Measurements from ENCODE around the gene ATF6B. TPM values are rescaled to one million over a fixed set of nuclear protein-coding genes. Genes with fewer than 3 reads are reported as not detected.

Gene ATF6B
- total and polyA plus RNA-seq, 2 of the 8 experiments (the other 6 are each of a cell fraction or from before 2014, with no cell fraction given) = 38.1 to 42.2 TPM

- Histone ChIP-seq H2AK5ac (ENCODE audit: low read depth, low read length) (no peak overlapping the region), H3K9me3 (ENCODE audit: insufficient read depth in 2 of 2, low read depth in 1 of 2, low read length in 1 of 2) (no peaks in the 10 kb centered on the region), H4K8ac (ENCODE audit: extremely low read depth, insufficient read depth, low read length) (no peak overlapping the region), H3K4me2 (ENCODE audit: insufficient read depth in 1 of 2, low read depth in 2 of 2, low read length in 2 of 2) (no peak overlapping the region), H2BK20ac (ENCODE audit: low read length) (no peak overlapping the region), H2BK12ac (ENCODE audit: low read depth, low read length) (no peak overlapping the region), H3K56ac (replicated peaks; ENCODE audit: insufficient read length, low read depth, low read length) (no peak overlapping the region), H3K4me3 (ENCODE audit: extremely low read depth in 1 of 4, insufficient read depth in 2 of 4, low read depth in 3 of 4, low read length in 4 of 4) (no peak overlapping the region), H3K23ac (ENCODE audit: insufficient read length) (no peak overlapping the region), H2BK120ac (replicated peaks; ENCODE audit: low read depth, low read length) (no peak overlapping the region), H2BK15ac (ENCODE audit: low read length) (no peak overlapping the region), H2BK5ac (ENCODE audit: low read depth, low read length) (no peak overlapping the region), H4K91ac (replicated peaks; ENCODE audit: insufficient read length, low read length) (no peak overlapping the region), H3K4ac (replicated peaks; ENCODE audit: insufficient read length, low read depth, low read length) (no peak overlapping the region), H3K4me1 (replicated peaks in 1 of 4; ENCODE audit: control insufficient read depth in 3 of 4, insufficient read depth in 4 of 4, low read length in 3 of 4) (peaks cover 0 to 2% (median 0%) of the 10 kb centered on the region in 4 experiments; a peak in 1 of 7 replicates), H3K14ac (ENCODE audit: insufficient read length) (no peak overlapping the region), H3K18ac (ENCODE audit: extremely low read depth, low read length) (no peak overlapping the region), H3K79me1 (ENCODE audit: low read depth, low read length) (no peaks in the 10 kb centered on the region; the same call in 1 of the 2 replicates), H3K27ac (ENCODE audit: low read depth, low read length) (no peak overlapping the region), H4K5ac (ENCODE audit: insufficient read length, low read depth, low read length) (no peak overlapping the region), H3K23me2 (ENCODE audit: low read depth, low read length) (no peaks in the 10 kb centered on the region), H3K27me3 (replicated peaks in 1 of 4; ENCODE audit: control insufficient read depth in 3 of 4, extremely low read depth in 1 of 4, insufficient read depth in 3 of 4, low read length in 3 of 4) (no peaks in the 10 kb centered on the region), H3K9ac (replicated peaks in 1 of 4; ENCODE audit: extremely low read depth in 1 of 4, low read depth in 3 of 4, low read length in 3 of 4) (no peak overlapping the region), H3K79me2 (ENCODE audit: control insufficient read depth in 1 of 2, insufficient read depth in 2 of 2, low read length in 2 of 2) (no peaks in the 10 kb centered on the region), H3K36me3 (ENCODE audit: control insufficient read depth in 2 of 4, insufficient read depth in 4 of 4, low read length in 3 of 4) (peaks cover 7 to 37% (median 17%) of the 10 kb centered on the region in 4 experiments; a peak in 7 of 8 replicates), H2AFZ (ENCODE audit: low read length) (no peak overlapping the region), H4K20me1 (replicated peaks in 1 of 2; ENCODE audit: control insufficient read depth in 1 of 2, insufficient read depth in 2 of 2, low read length in 2 of 2) (peaks cover 5 to 7% of the 10 kb centered on the region in 2 experiments)
- DNase-seq (ENCODE audit: low read depth in 1 of 2, low spot score in 2 of 2) (no peak), FAIRE-seq (no peak)
- CTCF ChIA-PET (ENCODE audit: partially characterized antibody) = interaction anchor here (1.1 to 6.1 kb wide), 6 partner anchors 9 to 46 kb away, joined by 3 to 76 read pairs (median 26); partner anchors contain the start of genes ATF6B, EGFL8, FKBPL and TNXB
- TF ChIP-seq SRF (IDR thresholded peaks at IDR 0.05; ENCODE audit: low read depth, low read length) (no peak), EP300 (IDR thresholded peaks at IDR 0.05; ENCODE audit: borderline replicate concordance in 1 of 2, low read depth in 2 of 2, low read length in 2 of 2) (no peak), GABPA (IDR thresholded peaks at IDR 0.05; ENCODE audit: borderline replicate concordance, insufficient read depth, low read length) (no peak), TAF7 (optimal IDR thresholded peaks at IDR 0.05; ENCODE audit: borderline replicate concordance, low read depth, low read length) (no peak), RFX5 (IDR thresholded peaks at IDR 0.05; ENCODE audit: borderline replicate concordance, low read depth, low read length) (no peak), BACH1 (IDR thresholded peaks at IDR 0.05; ENCODE audit: low read length) (no peak), TAF1 (IDR thresholded peaks at IDR 0.05; ENCODE audit: low read depth, low read length) (no peak), E2F6 (IDR thresholded peaks at IDR 0.05) (no peak), ZNF274 (IDR thresholded peaks at IDR 0.05; ENCODE audit: borderline replicate concordance, extremely low read depth, low read length) (no peak), CEBPB (IDR thresholded peaks at IDR 0.05; ENCODE audit: low read depth, low read length) (no peak), CTBP2 (IDR thresholded peaks at IDR 0.05; ENCODE audit: borderline replicate concordance, insufficient read depth, insufficient read length, low read length) (no peak), PHF8 (conservative IDR thresholded peaks at IDR 0.05; ENCODE audit: low read depth, low read length) (no peak), SP2 (IDR thresholded peaks at IDR 0.05; ENCODE audit: low read length) (no peak)
- WGBS, 2 experiments (ENCODE audit: extremely low coverage in 1 of 2, insufficient coverage in 1 of 2, insufficient read length in 1 of 2, insufficient replicate concordance in 2 of 2, low coverage in 1 of 2, low lambda C conversion rate in 2 of 2, missing lambda C conversion rate in 1 of 2) = 94% methylated on average over 8 of the region's 12 CpGs; no CpG with 5 or more reads in 1 of the 2 experiments
- POLR2A ChIA-PET (ENCODE audit: partially characterized antibody) = interaction anchor here (1.3 to 1.8 kb wide), 3 partner anchors 10 to 46 kb away, joined by 3 to 4 read pairs (median 3); partner anchors contain the start of gene TNXB
Observed at GRCh38 chr6:32120573-32121059, 7.4 kb downstream of the ATF6B start.

Measured in H1 (cell line).